ENCODE measurements around the gene MRPL54. TPM values are rescaled to one million over a fixed set of nuclear protein-coding genes. Genes with fewer than 3 reads are reported as not detected.
A peak's percentile ranks its signal among the peaks of the same experiment; 100 is the strongest.

Gene MRPL54
- total RNA-seq (10 to 100 TPM; 42.4 to 57.4 TPM), polyA plus RNA-seq (ENCODE audit: insufficient read depth, low read depth, low replicate concordance) (96.4 TPM)
- long read RNA-seq, donor 1, transcript MRPL54-201 (3 exons, 626 nt), result major isoform, 39 of 39 reads
- long read RNA-seq, donor 1, partial matches to known transcripts, result 0 of 39 reads
- long read RNA-seq, donor 1, other reads (novel, unspliced or antisense), result 0 of 39 reads
- long read RNA-seq, donor 2, transcript MRPL54-201 (3 exons, 626 nt), result major isoform, 20 of 20 reads
- long read RNA-seq, donor 2, partial matches to known transcripts, result 0 of 20 reads
- long read RNA-seq, donor 2, other reads (novel, unspliced or antisense), result 0 of 20 reads

GRCh38 chr19:3762501-3763459 is at the start of gene MRPL54:
Gene MRPL54 (plus strand): TSS chr19:3762682. CDS start chr19:3762701, 19 bp downstream.
- H3K36me3 ChIP-seq (ENCODE audit: low read depth, missing control alignments), result no peaks in the 10 kb centered on the region
- peak in 1 of 3 experiments; percentile 11 for TF ChIP-seq CTCF (IDR thresholded peaks at IDR 0.05)
- TF ChIP-seq POLR2A (IDR thresholded peaks at IDR 0.05), result no peak
- peak within 1 kb of the TSS; percentile 84 to 86 for H3K4me3 ChIP-seq
- WGBS, 2 donors, result 2 to 3% methylated on average over 32 to 47 of the region's 47 CpGs
- H3K4me1 ChIP-seq, result peaks cover 9% of the 10 kb centered on the region
- no peaks in the 10 kb centered on the region for H3K27me3 ChIP-seq
- no peaks in the 10 kb centered on the region for H3K9me3 ChIP-seq
- intact Hi-C loops (cut with DNase I; ENCODE audit: low total_unique reads), result no loop called here
- H3K27ac ChIP-seq, result peak within 1 kb of the TSS; percentile 98
- peak; percentile 99 for DNase-seq

GRCh38 chr19:3716147-3716668 is 46.3 kb upstream of the MRPL54 start:
- intact Hi-C loops (cut with DNase I; ENCODE audit: low total_unique reads), result no loop called here
- H3K36me3 ChIP-seq (ENCODE audit: low read depth, missing control alignments), result no peaks in the 10 kb centered on the region
- 86 to 92% methylated on average over 16 of the region's 16 CpGs for WGBS, 2 donors
- H3K4me1 ChIP-seq, result peaks cover 3% of the 10 kb centered on the region
- no peak for TF ChIP-seq CTCF (IDR thresholded peaks at IDR 0.05)
- no peak for TF ChIP-seq POLR2A (IDR thresholded peaks at IDR 0.05)
- peaks cover 3% of the 10 kb centered on the region for H3K27me3 ChIP-seq
- no peak for DNase-seq
- no peak overlapping the region for H3K4me3 ChIP-seq
- H3K27ac ChIP-seq, result no peak overlapping the region
- H3K9me3 ChIP-seq, result no peaks in the 10 kb centered on the region

GRCh38 chr19:3719868-3720267 is 42.6 kb upstream of the MRPL54 start:
- no peak for TF ChIP-seq POLR2A (IDR thresholded peaks at IDR 0.05)
- no peak for TF ChIP-seq CTCF (IDR thresholded peaks at IDR 0.05)
- no peaks in the 10 kb centered on the region for H3K36me3 ChIP-seq (ENCODE audit: low read depth, missing control alignments)
- DNase-seq, result no peak
- intact Hi-C loops (cut with DNase I; ENCODE audit: low total_unique reads), result no loop called here
- no peak overlapping the region for H3K27ac ChIP-seq
- H3K4me3 ChIP-seq, result no peak overlapping the region
- no peaks in the 10 kb centered on the region for H3K9me3 ChIP-seq
- H3K4me1 ChIP-seq, result no peaks in the 10 kb centered on the region
- peaks cover 3% of the 10 kb centered on the region for H3K27me3 ChIP-seq
- WGBS, 2 donors, result 86 to 89% methylated on average over 4 of the region's 4 CpGs

- no peak for DNase-seq
- H3K27me3 ChIP-seq, result peaks cover 3% of the 10 kb centered on the region
- WGBS, 2 donors, result 21 to 23% methylated on average over 9 of the region's 9 CpGs
- H3K4me3 ChIP-seq, result peak overlapping the region in 1 of 2 donors; percentile 35
- no peaks in the 10 kb centered on the region for H3K36me3 ChIP-seq (ENCODE audit: low read depth, missing control alignments)
- intact Hi-C loops (cut with DNase I; ENCODE audit: low total_unique reads), result no loop called here
- no peak for TF ChIP-seq CTCF (IDR thresholded peaks at IDR 0.05)
- TF ChIP-seq POLR2A (IDR thresholded peaks at IDR 0.05), result no peak
- no peaks in the 10 kb centered on the region for H3K9me3 ChIP-seq
- H3K4me1 ChIP-seq, result no peaks in the 10 kb centered on the region
- H3K27ac ChIP-seq, result no peak overlapping the region
Observed at GRCh38 chr19:3720349-3720917, 42.0 kb upstream of the MRPL54 start.

Measured in testis (tissue), 5 donors.